Testis (tissue), 2 donors: Measurements from ENCODE around the gene PLP1.

ENCODE experiments used
- CTCF ChIP-seq, 3 experiments: fragments of 450-650 bp in 2 of 3; fragments of 200-600 bp in 1 of 3; sonication (generic) in 1 of 3; IDR thresholded peaks; one replicate each; pipeline ENCODE4 v1.5.1; 2016 to 2019; ENCODE audit warnings: antibody characterized with exemption in 3 of 3, mild to moderate bottlenecking in 2 of 3, moderate library complexity in 1 of 3
- POLR2A ChIP-seq: fragments of 450-650 bp; IDR thresholded peaks from one replicate; pipeline ENCODE4 v1.6.1; 2017; ENCODE audit warnings: antibody characterized with exemption, mild to moderate bottlenecking, moderate library complexity

GRCh38 chrX:103811858-103812257, 35.2 kb downstream of the PLP1 start:
- TF ChIP-seq CTCF (IDR thresholded peaks at IDR 0.05) (no peak), POLR2A (no peak)
